Ishikawa (cell line): ENCODE data around the gene CRAMP1.

Experiments used
- CEBPB ChIP-seq: IDR thresholded peaks from 2 replicates; pipeline ENCODE4 v1.6.1; 2012
- FOXM1 ChIP-seq: IDR thresholded peaks from 2 replicates; pipeline ENCODE4 v1.6.1; 2012; ENCODE audit warnings: low read depth, borderline replicate concordance
- MAX ChIP-seq: IDR thresholded peaks from 2 replicates; pipeline ENCODE4 v1.6.1; 2012
- RAD21 ChIP-seq: IDR thresholded peaks from 2 replicates; pipeline ENCODE4 v1.6.1; 2012; ENCODE audit warnings: low read depth
- TEAD4 ChIP-seq: IDR thresholded peaks from 2 replicates; pipeline ENCODE4 v1.6.1; 2012
- TF ChIP-seq, protein P1 (sequence below): IDR thresholded peaks from 2 replicates; pipeline ENCODE4 v1.6.1; 2012

- no peak for TF ChIP-seq RAD21
- no peak for TF ChIP-seq CEBPB
- peak; percentile 86 for TF ChIP-seq MAX
- no peak for TF ChIP-seq FOXM1
- TF ChIP-seq TEAD4, result no peak
- TF ChIP-seq, protein P1, sequence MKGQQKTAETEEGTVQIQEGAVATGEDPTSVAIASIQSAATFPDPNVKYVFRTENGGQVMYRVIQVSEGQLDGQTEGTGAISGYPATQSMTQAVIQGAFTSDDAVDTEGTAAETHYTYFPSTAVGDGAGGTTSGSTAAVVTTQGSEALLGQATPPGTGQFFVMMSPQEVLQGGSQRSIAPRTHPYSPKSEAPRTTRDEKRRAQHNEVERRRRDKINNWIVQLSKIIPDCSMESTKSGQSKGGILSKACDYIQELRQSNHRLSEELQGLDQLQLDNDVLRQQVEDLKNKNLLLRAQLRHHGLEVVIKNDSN, result no peak
These were observed 1.1 kb upstream of the CRAMP1 start for GRCh38 chr16:1610899-1611632.
